MM.1S (cell line): Measurements from ENCODE around the gene TRAPPC10.

Experiments
- DNase-seq: peaks from one replicate; pipeline ENCODE4 v3.0.0-alpha.2; 2015
- H2AFZ ChIP-seq: fragments of 300-600 bp; sonication (generic); 2 replicates; pipeline ENCODE4 v1.6.0; 2016; ENCODE audit warnings: antibody characterized with exemption, low read length
- H3F3A ChIP-seq: fragments of 300-600 bp; sonication (generic); 2 replicates; pipeline ENCODE4 v1.6.1; 2016; ENCODE audit warnings: mild to moderate bottlenecking, antibody characterized with exemption, low read length, moderate library complexity, mixed read lengths; ENCODE audit not compliant: insufficient read depth
- H3K27ac ChIP-seq: fragments of 300-600 bp; sonication (generic); 2 replicates; pipeline ENCODE4 v1.5.1; 2016; ENCODE audit warnings: mild to moderate bottlenecking, low read length
- H3K27me3 ChIP-seq: fragments of 300-600 bp; sonication (generic); replicated peaks from 2 replicates; pipeline ENCODE4 v1.6.0; 2016; ENCODE audit warnings: low read length; ENCODE audit not compliant: insufficient read depth
- H3K36me3 ChIP-seq: fragments of 300-600 bp; sonication (generic); replicated peaks from 2 replicates; pipeline ENCODE4 v1.6.1; 2016; ENCODE audit warnings: mild to moderate bottlenecking, low read length, mixed read lengths; ENCODE audit not compliant: insufficient read depth
- H3K4me1 ChIP-seq: fragments of 300-600 bp; sonication (generic); 2 replicates; pipeline ENCODE4 v1.6.1; 2016; ENCODE audit warnings: low read length, mixed read lengths
- H3K4me2 ChIP-seq: fragments of 300-600 bp; sonication (generic); 2 replicates; pipeline ENCODE4 v1.6.0; 2016; ENCODE audit warnings: low read depth, low read length
- H3K4me3 ChIP-seq: fragments of 300-600 bp; sonication (generic); 2 replicates; pipeline ENCODE4 v1.5.1; 2016; ENCODE audit warnings: low read length, mixed read lengths
- H3K79me2 ChIP-seq: fragments of 300-600 bp; sonication (generic); 2 replicates; pipeline ENCODE4 v1.6.1; 2016; ENCODE audit warnings: mixed run types, low read length, mixed read lengths
- H3K9ac ChIP-seq: fragments of 300-600 bp; sonication (generic); 2 replicates; pipeline ENCODE4 v1.6.1; 2016; ENCODE audit warnings: low read length, mixed read lengths
- H3K9me2 ChIP-seq: fragments of 300-600 bp; sonication (generic); replicated peaks from 2 replicates; pipeline ENCODE4 v1.6.1; 2016; ENCODE audit warnings: mild to moderate bottlenecking, low read length, mixed read lengths; ENCODE audit not compliant: insufficient read depth
- H3K9me3 ChIP-seq: fragments of 300-600 bp; sonication (generic); replicated peaks from 2 replicates; pipeline ENCODE4 v1.6.1; 2016; ENCODE audit warnings: mild to moderate bottlenecking, low read length, mixed read lengths; ENCODE audit not compliant: insufficient read depth
- H4K20me1 ChIP-seq: fragments of 300-600 bp; sonication (generic); 2 replicates; pipeline ENCODE4 v1.6.1; 2016; ENCODE audit warnings: mild to moderate bottlenecking, low read length, moderate library complexity, mixed read lengths; ENCODE audit not compliant: insufficient read depth
- CTCF ChIP-seq: fragments of 300-600 bp; sonication (generic); IDR thresholded peaks from 2 replicates; pipeline ENCODE4 v1.5.1; 2016; ENCODE audit warnings: antibody characterized with exemption, low read length, mixed read lengths
- EZH2 ChIP-seq: fragments of 300-600 bp; sonication (generic); optimal IDR thresholded peaks from 2 replicates; pipeline ENCODE3; 2017; ENCODE audit warnings: low read depth, mild to moderate bottlenecking, antibody characterized with exemption, low read length, mixed read lengths
- EZH2phosphoT487 ChIP-seq: fragments of 300-600 bp; sonication (generic); IDR thresholded peaks from 2 replicates; pipeline ENCODE4 v1.6.1; 2018; ENCODE audit warnings: antibody characterized with exemption, low read length

The TRAPPC10 gene

DNA sequence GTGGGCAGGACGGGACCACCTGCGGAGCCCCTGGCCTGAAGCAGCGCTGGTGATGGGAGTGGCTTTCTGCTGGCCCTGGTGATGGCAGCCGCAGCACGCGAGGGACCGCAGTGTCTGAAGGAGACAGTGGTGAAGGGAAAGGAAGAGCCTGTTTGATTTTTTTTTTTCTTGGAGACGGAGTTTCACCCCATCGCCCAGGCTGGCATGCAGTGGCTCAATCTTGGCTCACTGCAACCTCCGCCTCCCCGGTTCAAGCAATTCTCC lies 40.2 kb upstream of the TRAPPC10 start:
- Histone ChIP-seq H2AFZ (no peak overlapping the region), H3K4me2 (no peak overlapping the region), H3F3A (no peaks in the 10 kb centered on the region), H4K20me1 (no peaks in the 10 kb centered on the region), H3K4me1 (no peaks in the 10 kb centered on the region), H3K9ac (no peak overlapping the region), H3K27ac (no peak overlapping the region), H3K9me2 (no peaks in the 10 kb centered on the region), H3K36me3 (no peaks in the 10 kb centered on the region; the same call in 1 of the 2 replicates), H3K79me2 (0 out of 2 replicates have a peak, but pooled peaks cover 6% of the 10 kb centered on the region), H3K27me3 (no peaks in the 10 kb centered on the region), H3K4me3 (no peak overlapping the region), H3K9me3 (no peaks in the 10 kb centered on the region)
- no peak for DNase-seq
- TF ChIP-seq EZH2 (no peak), CTCF (no peak), EZH2phosphoT487 (no peak)

DNA sequence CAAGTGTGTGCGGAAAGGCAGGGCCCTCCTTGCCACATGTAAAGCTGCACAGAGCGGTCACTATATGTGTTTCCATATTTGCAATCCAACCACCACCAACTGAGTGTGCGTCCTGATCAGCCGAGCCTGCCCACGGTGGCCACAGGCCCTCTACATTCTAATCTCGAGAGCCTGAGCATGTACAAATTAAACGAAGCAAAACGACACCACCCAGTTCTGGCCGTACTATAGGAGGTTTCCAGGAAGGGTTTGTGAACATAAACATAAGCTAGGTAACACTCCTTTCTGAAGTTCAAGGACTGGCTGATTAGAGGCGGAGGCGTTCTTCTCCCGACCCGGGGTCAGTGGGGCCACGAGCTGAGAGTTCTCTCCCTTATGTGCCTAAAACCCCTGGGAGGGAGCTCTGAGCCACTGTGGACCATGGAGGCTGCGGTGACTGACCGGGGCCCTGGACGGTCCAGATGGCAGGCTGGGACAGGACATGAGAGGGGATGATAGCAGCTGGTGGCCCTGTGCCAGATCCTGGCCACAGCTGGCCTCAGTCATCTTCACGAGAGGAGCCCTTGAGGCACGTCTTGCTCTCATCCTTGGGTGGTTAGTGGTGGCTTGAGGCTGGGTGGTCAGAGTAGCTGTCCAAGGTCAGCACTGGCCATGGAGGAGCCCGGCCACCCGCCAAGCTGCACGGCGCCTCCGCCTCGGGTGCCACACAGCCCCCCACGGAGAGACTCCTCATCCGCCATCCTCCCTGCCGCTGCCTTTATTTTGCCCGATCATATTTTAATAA lies 39.1 kb upstream of the TRAPPC10 start:
- H3K4me2 ChIP-seq = no peak overlapping the region
- no peak for TF ChIP-seq CTCF
- no peak for TF ChIP-seq EZH2
- no peak for TF ChIP-seq EZH2phosphoT487
- H3K9me3 ChIP-seq = no peaks in the 10 kb centered on the region
- no peak overlapping the region for H3K27ac ChIP-seq
- H3K4me1 ChIP-seq = no peaks in the 10 kb centered on the region
- no peak overlapping the region for H3K4me3 ChIP-seq
- H4K20me1 ChIP-seq = no peaks in the 10 kb centered on the region
- no peaks in the 10 kb centered on the region; the same call in 1 of the 2 replicates for H3K36me3 ChIP-seq
- no peaks in the 10 kb centered on the region for H3F3A ChIP-seq
- no peak for DNase-seq
- no peaks in the 10 kb centered on the region for H3K27me3 ChIP-seq
- no peaks in the 10 kb centered on the region for H3K9me2 ChIP-seq
- no peak overlapping the region for H2AFZ ChIP-seq
- no peak overlapping the region for H3K9ac ChIP-seq
- H3K79me2 ChIP-seq = no peaks in the 10 kb centered on the region

DNA sequence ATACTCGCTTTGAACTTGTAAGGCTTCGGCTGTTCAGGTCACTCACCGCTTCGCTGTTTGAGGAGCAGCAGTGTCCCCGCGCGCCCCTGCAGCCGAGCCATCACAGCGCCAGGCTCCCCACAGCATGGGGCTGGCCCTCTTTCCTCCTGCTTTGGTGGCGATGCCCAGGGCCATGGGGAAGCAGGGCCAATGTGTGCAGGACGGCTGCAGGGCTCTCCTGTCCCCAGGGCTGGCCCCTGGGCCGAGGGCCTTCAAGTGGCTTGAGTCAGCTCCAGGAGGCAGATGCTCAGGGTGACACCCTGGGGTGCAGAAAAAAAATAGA lies 38.5 kb upstream of the TRAPPC10 start:
- Histone ChIP-seq H3K36me3 (no peaks in the 10 kb centered on the region; the same call in 1 of the 2 replicates), H3F3A (no peaks in the 10 kb centered on the region), H2AFZ (no peak overlapping the region), H3K79me2 (no peaks in the 10 kb centered on the region), H3K9me3 (no peaks in the 10 kb centered on the region), H3K9me2 (no peaks in the 10 kb centered on the region), H4K20me1 (no peaks in the 10 kb centered on the region), H3K27me3 (no peaks in the 10 kb centered on the region), H3K4me3 (no peak overlapping the region), H3K9ac (no peak overlapping the region), H3K4me2 (no peak overlapping the region), H3K4me1 (no peaks in the 10 kb centered on the region), H3K27ac (no peak overlapping the region)
- no peak for DNase-seq
- TF ChIP-seq CTCF = no peak
- no peak for TF ChIP-seq EZH2phosphoT487
- TF ChIP-seq EZH2 = no peak
